IMR-90 (cell line): ENCODE results near the gene DAPK1. TPM values are rescaled to one million over a fixed set of nuclear protein-coding genes. Genes with fewer than 3 reads are reported as not detected.

Source experiments
- ATAC-seq: fragments of 200-7000 bp; cut with Tn5 transposase; 2 replicates; pipeline ENCODE4 v1.9.1; 2020; ENCODE audit warnings: low read depth, mild to moderate bottlenecking, moderate library complexity
- BruUV-seq: library from RNA; stranded (reverse); fragments of 400-500 nt; replicated peaks from 2 replicates; lab custom pipeline; 2021; lab: Mats Ljungman, UMichigan
- CTCF ChIA-PET: fragments of 300-600 bp; formaldehyde crosslinking; extraction: SDS; loops from one replicate; lab custom pipeline; 2021; ENCODE audit warnings: antibody characterized with exemption; lab: Yijun Ruan, JAX
- POLR2A ChIA-PET: fragments of 300-600 bp; sonication (Branson Sonifier 250); formaldehyde crosslinking; loops from one replicate; lab custom pipeline; 2022; ENCODE audit warnings: antibody characterized with exemption; ENCODE audit not compliant: unreplicated experiment; lab: Charles Lee
- DNase-seq: peaks from one replicate; pipeline ENCODE4 v3.0.0; 2013
- H2AFZ ChIP-seq: replicated peaks from 2 replicates; pipeline ENCODE3; 2013; ENCODE audit warnings: low read length, mild to moderate bottlenecking; ENCODE audit not compliant: poor library complexity
- H2AK5ac ChIP-seq: 2 replicates; pipeline ENCODE4 v1.6.1; 2013; ENCODE audit warnings: low read depth, low read length, inconsistent platforms
- H2AK9ac ChIP-seq: replicated peaks from 2 replicates; pipeline ENCODE3; 2013; ENCODE audit warnings: mild to moderate bottlenecking, low read depth, low read length, moderate library complexity; ENCODE audit not compliant: poor library complexity
- H2BK120ac ChIP-seq: 2 replicates; pipeline ENCODE4 v1.6.1; 2013; ENCODE audit warnings: low read depth, low read length, inconsistent platforms
- H2BK15ac ChIP-seq: 3 replicates; pipeline ENCODE4 v1.6.1; 2013; ENCODE audit warnings: low read depth, low read length, inconsistent platforms
- H2BK20ac ChIP-seq: 2 replicates; pipeline ENCODE4 v1.6.1; 2013; ENCODE audit warnings: low read depth, mild to moderate bottlenecking, inconsistent platforms, low read length, moderate library complexity
- H2BK5ac ChIP-seq: 2 replicates; pipeline ENCODE4 v1.6.1; 2013; ENCODE audit warnings: mild to moderate bottlenecking, low read depth, low read length, inconsistent platforms; ENCODE audit not compliant: poor library complexity, severe bottlenecking
- H3K14ac ChIP-seq: replicated peaks from 2 replicates; pipeline ENCODE4 v1.6.1; 2013; ENCODE audit warnings: low read depth, low read length, inconsistent platforms
- H3K18ac ChIP-seq: 2 replicates; pipeline ENCODE4 v1.6.1; 2013; ENCODE audit warnings: low read depth, low read length, control low read depth
- H3K23ac ChIP-seq: 2 replicates; pipeline ENCODE4 v1.6.1; 2013; ENCODE audit warnings: low read depth, low read length, inconsistent platforms
- H3K27ac ChIP-seq: 2 replicates; pipeline ENCODE4 v1.5.1; 2013; ENCODE audit warnings: mild to moderate bottlenecking, control low read depth, low read length; ENCODE audit not compliant: insufficient read depth
- H3K27me3 ChIP-seq: 2 replicates; pipeline ENCODE4 v1.6.1; 2013; ENCODE audit warnings: low read length; ENCODE audit not compliant: control insufficient read depth, insufficient read depth
- H3K36me3 ChIP-seq: 2 replicates; pipeline ENCODE4 v1.6.1; 2013; ENCODE audit warnings: low read length, mixed read lengths; ENCODE audit not compliant: control insufficient read depth, insufficient read depth
- H3K4ac ChIP-seq: 2 replicates; pipeline ENCODE4 v1.6.1; 2013; ENCODE audit warnings: low read depth, low read length, inconsistent platforms
- H3K4me1 ChIP-seq: 2 replicates; pipeline ENCODE4 v1.6.1; 2013; ENCODE audit warnings: low read length, mixed read lengths; ENCODE audit not compliant: control insufficient read depth, insufficient read depth
- H3K4me2 ChIP-seq: 2 replicates; pipeline ENCODE4 v1.6.1; 2013; ENCODE audit warnings: low read depth, mild to moderate bottlenecking, control low read depth, low read length, moderate library complexity
- H3K4me3 ChIP-seq: 2 replicates; pipeline ENCODE4 v1.5.1; 2013; ENCODE audit warnings: low read depth, mild to moderate bottlenecking, control low read depth, low read length, moderate library complexity; ENCODE audit not compliant: insufficient read depth
- H3K56ac ChIP-seq: 2 replicates; pipeline ENCODE4 v1.6.1; 2013; ENCODE audit warnings: low read length, inconsistent platforms; ENCODE audit not compliant: insufficient read depth; ENCODE audit errors: extremely low read depth
- H3K79me1 ChIP-seq, 2 experiments: 2 replicates each; pipeline ENCODE4 v1.6.1; 2013; ENCODE audit warnings: low read length in 2 of 2, inconsistent platforms in 1 of 2, low read depth in 1 of 2
- H3K9ac ChIP-seq: 2 replicates; pipeline ENCODE4 v1.6.1; 2013; ENCODE audit warnings: low read depth, low read length, control low read depth
- H3K9me1 ChIP-seq: 2 replicates; pipeline ENCODE4 v1.6.1; 2013; ENCODE audit warnings: low read length, inconsistent platforms; ENCODE audit not compliant: insufficient read depth
- H3K9me3 ChIP-seq: 2 replicates; pipeline ENCODE4 v1.6.1; 2013; ENCODE audit warnings: low read length; ENCODE audit not compliant: control insufficient read depth, insufficient read depth
- H4K20me1 ChIP-seq: 2 replicates; pipeline ENCODE4 v1.6.1; 2013; ENCODE audit warnings: low read length, inconsistent platforms; ENCODE audit not compliant: insufficient read depth
- H4K5ac ChIP-seq: 2 replicates; pipeline ENCODE4 v1.6.1; 2013; ENCODE audit warnings: mild to moderate bottlenecking, low read depth, low read length, control low read depth
- H4K8ac ChIP-seq, 2 experiments: 2 replicates each; pipeline ENCODE4 v1.6.1; 2013; ENCODE audit warnings: low read depth in 2 of 2, low read length in 2 of 2, control low read depth in 1 of 2, inconsistent platforms in 1 of 2
- H4K91ac ChIP-seq: 2 replicates; pipeline ENCODE4 v1.6.1; 2013; ENCODE audit warnings: low read depth, low read length, inconsistent platforms; ENCODE audit not compliant: insufficient read depth
- BHLHE40 ChIP-seq: fragments of 150-350 bp; IDR thresholded peaks from 2 replicates; pipeline ENCODE4 v1.6.1; 2016; ENCODE audit warnings: mild to moderate bottlenecking, low read depth, low read length
- CEBPB ChIP-seq: IDR thresholded peaks from 2 replicates; pipeline ENCODE4 v1.6.1; 2012; ENCODE audit warnings: low read depth, low read length, improper control_type of control experiment
- ELK1 ChIP-seq: fragments of 150-350 bp; IDR thresholded peaks from 2 replicates; pipeline ENCODE4 v1.6.1; 2016; ENCODE audit warnings: low read depth, mild to moderate bottlenecking, low read length, moderate library complexity, borderline replicate concordance
- FOS ChIP-seq: fragments of 150-350 bp; IDR thresholded peaks from 2 replicates; pipeline ENCODE4 v1.6.1; 2016; ENCODE audit warnings: low read depth, low read length
- MXI1 ChIP-seq: IDR thresholded peaks from 2 replicates; pipeline ENCODE4 v1.6.1; 2012; ENCODE audit warnings: low read depth, mild to moderate bottlenecking, low read length, moderate library complexity, borderline replicate concordance
- POLR2A ChIP-seq: IDR thresholded peaks from 2 replicates; pipeline ENCODE4 v1.6.1; 2012; ENCODE audit warnings: mild to moderate bottlenecking, low read depth, low read length
- RAD21 ChIP-seq: IDR thresholded peaks from 2 replicates; pipeline ENCODE4 v1.6.1; 2012; ENCODE audit warnings: low read length, improper control_type of control experiment
- RCOR1 ChIP-seq: IDR thresholded peaks from 2 replicates; pipeline ENCODE4 v1.6.1; 2012; ENCODE audit warnings: mild to moderate bottlenecking, low read length, improper control_type of control experiment; ENCODE audit not compliant: insufficient replicate concordance
- RFX5 ChIP-seq: IDR thresholded peaks from 2 replicates; pipeline ENCODE4 v1.8.0; 2012; ENCODE audit warnings: low read depth, mild to moderate bottlenecking, low read length, moderate library complexity
- USF2 ChIP-seq: fragments of 150-350 bp; IDR thresholded peaks from 2 replicates; pipeline ENCODE4 v1.6.1; 2017; ENCODE audit warnings: mild to moderate bottlenecking, antibody characterized with exemption, low read length, low read depth
- WGBS, 2 experiments: methylation state at CpG; one replicate each; pipeline versions ENCODE4 v1.1.5 to v1.1.7; 2013; ENCODE audit warnings: missing lambda C conversion rate in 2 of 2; ENCODE audit not compliant: insufficient read length in 1 of 2; ENCODE audit errors: extremely low coverage in 2 of 2; 5-methylcytosine and 5-hydroxymethylcytosine counted together
- dilution Hi-C: fragments of 300-500 bp; cut with HindIII; formaldehyde crosslinking; loops from one replicate; pipeline ENCODE4 v1.14.3; 2018; ENCODE audit warnings: low sequenced_read_pairs; ENCODE audit not compliant: unreplicated experiment
- in situ Hi-C: fragments of 300-500 bp; cut with MboI; formaldehyde crosslinking; loops from 3 replicates; pipeline ENCODE4 v1.14.3; 2019; ENCODE audit warnings: low sequenced_read_pairs, inconsistent platforms, mixed read lengths
- intact Hi-C: fragments of 100-400 bp; cut with micrococcal nuclease; formaldehyde crosslinking; loops from 2 replicates; pipeline ENCODE4 v1.10.0; 2022
- polyA plus RNA-seq, 3 experiments: library from polyadenylated mRNA; depleted of rRNA; stranded (reverse); fragments of >200 nt; gene quantifications; 2 replicates each; pipeline ENCODE4 v1.2.3, GENCODE V29; 2012; ENCODE audit warnings: low replicate concordance in 1 of 3
- total RNA-seq: library from RNA; depleted of rRNA; stranded (reverse); fragments of >200 nt; gene quantifications from 2 replicates; pipeline ENCODE4 v1.2.3, GENCODE V29; 2012

DAPK1 gene
- total and polyA plus RNA-seq, 2 of the 4 experiments (the other 2 are of a cell fraction): under 0.01 to 0.03 TPM

GRCh38 chr9:87618931-87619330, 121.3 kb downstream of the DAPK1 start:
- no TSS peak for BruUV-seq
- Histone ChIP-seq H3K14ac (no peak overlapping the region), H3K9me3 (peaks cover under 1% of the 10 kb centered on the region; the same call in 1 of the 2 replicates), H2BK20ac (no peak overlapping the region), H3K27me3 (peaks cover 5% of the 10 kb centered on the region; the same call in 1 of the 2 replicates), H2AK9ac (no peak overlapping the region), H3K36me3 (no peaks in the 10 kb centered on the region), H2AK5ac (no peak overlapping the region), H4K20me1 (no peaks in the 10 kb centered on the region), H3K4me2 (no peak overlapping the region), H3K9ac (no peak overlapping the region), H2BK120ac (no peak overlapping the region), H2AFZ (no peak overlapping the region), H3K4me1 (no peaks in the 10 kb centered on the region), H3K79me1 (no peaks in the 10 kb centered on the region), H4K5ac (no peak overlapping the region), H4K91ac (no peak overlapping the region), H2BK15ac (no peak overlapping the region), H3K4me3 (no peak overlapping the region), H2BK5ac (no peak overlapping the region), H4K8ac (no peak overlapping the region), H3K4ac (no peak overlapping the region), H3K23ac (no peak overlapping the region), H3K18ac (no peak overlapping the region), H3K56ac (no peak overlapping the region), H3K27ac (no peak overlapping the region), H3K9me1 (no peaks in the 10 kb centered on the region)
- ATAC-seq (no peak), DNase-seq (no peak)
- TF ChIP-seq BHLHE40 (no peak), MXI1 (no peak), RCOR1 (no peak), POLR2A (no peak), RAD21 (no peak), CEBPB (no peak), USF2 (no peak), RFX5 (no peak), ELK1 (no peak), FOS (no peak)
- intact Hi-C loops: no loop called here
- dilution Hi-C loops: no loop called here
- no CpG with 5 or more reads among the region's 3 CpGs for WGBS, 2 experiments
- ChIA-PET POLR2A (no interaction called here), CTCF (interaction anchor here (0.5 kb wide), 1 partner anchor 1324 kb away, joined by 3 read pairs; no protein-coding TSS in a partner anchor)
- in situ Hi-C loops: no loop called here
